ACC112 (cell line): ENCODE measurements around the gene DNMT1.

Source experiments
- H2AFZ ChIP-seq: fragments of 200-600 bp; sonication (generic); one replicate; pipeline ENCODE4 v1.6.0; 2017; ENCODE audit warnings: antibody characterized with exemption, low read length; ENCODE audit not compliant: unreplicated experiment
- H3K27ac ChIP-seq: fragments of 200-600 bp; sonication (generic); 2 replicates; pipeline ENCODE4 v1.5.1; 2014; ENCODE audit warnings: low read depth, mild to moderate bottlenecking, antibody characterized with exemption, low read length, moderate library complexity
- H3K27me3 ChIP-seq: fragments of 200-600 bp; sonication (generic); 2 replicates; pipeline ENCODE4 v1.6.1; 2014; ENCODE audit warnings: mild to moderate bottlenecking, antibody characterized with exemption, low read length, moderate library complexity, mixed read lengths; ENCODE audit not compliant: insufficient read depth
- H3K36me3 ChIP-seq: fragments of 200-600 bp; sonication (generic); 2 replicates; pipeline ENCODE4 v1.6.1; 2016; ENCODE audit warnings: mild to moderate bottlenecking, antibody characterized with exemption, low read length, moderate library complexity, mixed read lengths; ENCODE audit not compliant: insufficient read depth
- H3K4me1 ChIP-seq: fragments of 200-600 bp; sonication (generic); one replicate; pipeline ENCODE4 v1.6.1; 2016; ENCODE audit warnings: low read length, mixed read lengths; ENCODE audit not compliant: insufficient read depth, unreplicated experiment, control insufficient read depth
- H3K4me3 ChIP-seq: fragments of 200-600 bp; sonication (generic); 2 replicates; pipeline ENCODE4 v1.5.1; 2014; ENCODE audit warnings: mild to moderate bottlenecking, low read depth, low read length
- H3K79me2 ChIP-seq: fragments of 200-600 bp; sonication (generic); one replicate; pipeline ENCODE4 v1.6.0; 2016; ENCODE audit warnings: low read length; ENCODE audit not compliant: control insufficient read depth, unreplicated experiment, insufficient read depth

DNMT1 gene

DNA sequence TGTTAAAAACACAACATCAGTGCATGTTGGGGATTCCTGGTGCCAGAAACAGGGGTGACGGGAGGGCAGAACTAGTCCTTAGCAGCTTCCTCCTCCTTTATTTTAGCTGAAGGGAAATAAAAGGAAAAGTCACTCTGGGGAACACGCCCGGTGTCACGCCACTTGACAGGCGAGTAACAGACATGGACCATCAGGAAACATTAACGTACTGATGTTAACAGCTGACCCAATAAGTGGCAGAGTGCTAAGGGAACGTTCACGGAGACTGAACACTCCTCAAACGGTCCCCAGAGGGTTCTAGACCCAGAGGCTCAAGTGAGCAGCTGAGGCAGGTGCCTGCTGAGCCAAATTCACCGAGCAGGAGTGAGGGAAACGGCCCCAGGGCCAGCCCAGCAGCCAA lies 61.2 kb downstream of the DNMT1 start:
- no peaks in the 10 kb centered on the region; the same call in 1 of the 2 replicates for H3K36me3 ChIP-seq
- H3K4me1 ChIP-seq, result peaks cover 12% of the 10 kb centered on the region
- H3K27me3 ChIP-seq, result no peaks in the 10 kb centered on the region
- H3K79me2 ChIP-seq, result no peaks in the 10 kb centered on the region
- no peak overlapping the region for H3K4me3 ChIP-seq
- no peak overlapping the region for H3K27ac ChIP-seq
- no peak overlapping the region for H2AFZ ChIP-seq

GRCh38 chr19:10132905-10133304 lies 61.8 kb downstream of the DNMT1 start:
- no peak overlapping the region for H3K27ac ChIP-seq
- no peak overlapping the region for H3K4me3 ChIP-seq
- no peaks in the 10 kb centered on the region for H3K27me3 ChIP-seq
- no peaks in the 10 kb centered on the region for H3K79me2 ChIP-seq
- H3K36me3 ChIP-seq, result no peaks in the 10 kb centered on the region; the same call in 1 of the 2 replicates
- H3K4me1 ChIP-seq, result peaks cover 12% of the 10 kb centered on the region
- no peak overlapping the region for H2AFZ ChIP-seq

- peaks cover 11% of the 10 kb centered on the region for H3K4me1 ChIP-seq
These were observed 68.5 kb downstream of the DNMT1 start for GRCh38 chr19:10126213-10126639.

DNA sequence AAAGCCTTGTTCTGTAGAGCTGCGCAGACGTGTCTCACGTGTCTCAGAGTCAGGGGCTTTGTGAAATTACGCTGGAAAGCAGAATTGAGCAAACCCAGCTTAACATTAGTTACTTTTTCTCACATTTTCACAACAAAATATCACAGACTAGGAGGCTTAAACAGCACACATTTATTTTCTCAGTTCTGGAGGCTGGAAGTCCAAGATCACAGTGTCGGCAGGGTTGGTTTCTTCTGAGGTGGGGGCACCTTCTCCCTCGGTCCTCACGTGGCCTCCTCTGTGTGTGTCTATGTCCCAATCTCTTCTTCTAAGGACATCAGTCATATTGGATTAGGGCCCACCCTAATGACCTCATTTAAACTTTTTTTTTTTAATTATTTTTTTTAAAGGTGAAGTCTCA lies 70.3 kb downstream of the DNMT1 start:
- H2AFZ ChIP-seq, result no peak overlapping the region
- H3K4me1 ChIP-seq, result peaks cover 11% of the 10 kb centered on the region
- no peaks in the 10 kb centered on the region for H3K27me3 ChIP-seq
- H3K4me3 ChIP-seq, result no peak overlapping the region
- no peaks in the 10 kb centered on the region for H3K36me3 ChIP-seq
- H3K27ac ChIP-seq, result no peak overlapping the region
- H3K79me2 ChIP-seq, result peaks cover 2% of the 10 kb centered on the region

More at GRCh38 chr19:10126213-10126639, 68.5 kb downstream of the DNMT1 start:
- H3K27me3 ChIP-seq, result no peaks in the 10 kb centered on the region
- H3K27ac ChIP-seq, result no peak overlapping the region
- H3K36me3 ChIP-seq, result no peaks in the 10 kb centered on the region
- H3K79me2 ChIP-seq, result no peaks in the 10 kb centered on the region
- H3K4me3 ChIP-seq, result no peak overlapping the region
- H2AFZ ChIP-seq, result no peak overlapping the region

DNA sequence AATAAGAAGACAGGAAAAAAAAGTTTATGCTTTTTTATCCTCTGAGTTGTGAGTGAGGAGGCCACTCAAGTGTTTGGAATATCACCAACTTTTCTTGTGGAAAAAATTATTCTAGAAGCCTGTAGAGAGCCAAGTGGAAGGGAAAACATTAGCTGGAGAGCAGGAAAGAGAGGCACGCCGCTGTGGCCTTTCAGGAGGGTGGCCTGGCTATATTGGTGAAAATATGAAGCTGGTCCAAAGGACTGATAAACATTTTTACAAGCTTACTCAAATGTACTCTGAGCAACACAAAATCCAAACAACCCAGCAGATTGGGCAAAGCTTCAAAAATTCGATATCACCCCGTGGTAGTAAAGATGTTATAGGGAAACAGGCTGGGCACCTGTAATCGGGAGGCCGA lies 72.7 kb downstream of the DNMT1 start:
- Histone ChIP-seq H3K27me3 (no peaks in the 10 kb centered on the region), H2AFZ (no peak overlapping the region), H3K4me3 (no peak overlapping the region), H3K27ac (peak overlapping the region; percentile 85), H3K4me1 (peaks cover 14% of the 10 kb centered on the region), H3K36me3 (no peaks in the 10 kb centered on the region), H3K79me2 (peaks cover 13% of the 10 kb centered on the region)

DNA sequence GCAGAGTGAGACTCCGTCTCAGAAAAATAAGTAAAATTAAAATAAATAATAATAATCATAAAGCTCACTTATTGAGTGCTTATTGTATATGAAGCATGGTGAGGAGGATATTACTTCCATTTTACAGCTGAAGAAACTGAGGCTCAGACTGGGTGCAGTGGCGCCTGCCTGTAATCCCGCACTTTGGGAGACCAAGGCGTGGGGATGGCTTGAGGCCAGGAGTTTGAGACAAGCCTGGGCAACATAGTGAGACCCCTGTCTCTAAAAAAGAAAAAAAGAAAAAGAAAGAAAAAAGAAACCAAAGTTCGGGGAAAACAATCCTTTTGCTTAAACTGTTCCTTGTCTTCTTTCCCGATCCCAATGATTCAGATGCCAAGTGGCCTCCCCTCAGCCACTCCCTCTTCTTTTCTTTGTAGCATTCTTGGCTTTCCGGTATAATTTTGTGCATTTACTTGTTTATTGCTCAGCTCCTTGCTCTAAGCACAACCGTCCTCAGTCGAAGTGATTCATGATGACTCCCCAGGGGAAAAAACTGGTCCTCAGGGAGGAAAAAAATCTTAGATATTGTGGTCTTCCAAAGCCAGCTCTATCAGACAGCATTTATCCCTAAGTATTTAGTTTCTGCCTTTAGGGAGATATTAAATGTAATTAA lies 74.1 kb downstream of the DNMT1 start:
- Histone ChIP-seq H3K27me3 (no peaks in the 10 kb centered on the region), H3K79me2 (peaks cover 13% of the 10 kb centered on the region), H3K4me3 (peak overlapping the region; percentile 55), H3K36me3 (no peaks in the 10 kb centered on the region), H2AFZ (no peak overlapping the region), H3K27ac (peak overlapping the region; percentile 85), H3K4me1 (peaks cover 14% of the 10 kb centered on the region)

DNA sequence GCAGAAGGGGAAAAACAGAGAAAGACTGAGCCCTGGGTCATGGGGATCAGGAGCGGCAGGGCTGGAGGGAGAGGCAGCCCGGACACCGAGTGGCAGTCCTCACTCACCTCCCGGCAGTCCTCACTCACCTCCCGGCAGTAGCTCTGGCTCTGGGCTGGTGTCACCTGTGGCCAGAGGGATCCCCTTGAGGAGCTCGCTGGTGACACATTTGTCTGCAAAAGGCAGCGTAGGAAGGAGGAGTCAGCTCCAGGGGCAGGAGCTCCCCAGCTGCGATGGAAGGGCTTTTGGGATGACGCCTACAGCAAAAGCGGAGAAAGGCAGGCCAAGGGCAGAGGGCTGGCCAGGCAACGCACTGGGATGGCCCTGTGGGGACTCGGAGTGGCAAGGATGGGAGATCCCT lies 75.8 kb downstream of the DNMT1 start:
- H3K36me3 ChIP-seq, result no peaks in the 10 kb centered on the region
- peaks cover 13% of the 10 kb centered on the region for H3K79me2 ChIP-seq
- H3K4me1 ChIP-seq, result peaks cover 14% of the 10 kb centered on the region
- H3K4me3 ChIP-seq, result peak overlapping the region; percentile 98
- H2AFZ ChIP-seq, result no peak overlapping the region
- no peaks in the 10 kb centered on the region for H3K27me3 ChIP-seq
- peak overlapping the region; percentile 73 for H3K27ac ChIP-seq

GRCh38 chr19:10116866-10117616 lies 77.7 kb downstream of the DNMT1 start:
- Histone ChIP-seq H2AFZ (no peak overlapping the region), H3K4me3 (no peak overlapping the region; the same call in 1 of the 2 replicates), H3K36me3 (no peaks in the 10 kb centered on the region), H3K4me1 (peaks cover 23% of the 10 kb centered on the region), H3K79me2 (peaks cover 13% of the 10 kb centered on the region), H3K27ac (no peak overlapping the region), H3K27me3 (no peaks in the 10 kb centered on the region)

DNA sequence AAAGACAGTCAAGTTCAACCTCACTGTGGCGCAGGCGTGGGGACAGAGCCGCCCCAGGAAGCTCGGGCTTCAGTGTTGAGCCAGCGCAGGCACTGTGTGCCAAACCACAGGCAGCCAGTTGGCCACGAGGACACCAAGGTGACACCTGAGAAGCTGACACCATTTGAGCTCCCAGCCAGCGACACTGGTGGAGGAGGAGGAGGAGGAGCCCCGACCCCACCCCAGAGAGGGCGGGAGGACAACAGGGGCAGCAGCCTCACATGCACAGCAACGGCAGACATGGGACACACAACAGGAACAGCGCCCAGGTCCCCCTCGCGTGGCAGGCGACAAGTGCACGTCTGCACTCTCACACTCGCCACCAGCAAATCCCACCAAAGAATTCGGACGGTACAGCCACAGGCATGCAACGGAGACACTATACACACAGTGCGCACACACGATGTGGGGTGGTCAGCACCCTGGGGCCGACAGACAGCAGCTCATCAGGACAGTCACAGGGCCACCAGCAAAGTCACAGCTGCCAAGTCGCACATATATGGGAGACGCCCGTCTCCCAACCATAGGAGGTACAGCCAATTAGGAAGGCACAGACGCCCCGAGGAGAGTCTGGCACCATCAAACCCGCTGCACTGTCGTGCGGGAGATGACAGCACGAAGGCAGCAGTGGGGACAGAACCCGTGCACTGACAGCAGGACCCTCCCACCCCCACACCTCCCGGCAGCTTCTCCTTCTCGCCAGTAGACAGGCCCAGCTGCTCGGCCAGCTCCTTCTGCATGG lies 78.5 kb downstream of the DNMT1 start:
- Histone ChIP-seq H2AFZ (no peak overlapping the region), H3K79me2 (peaks cover 13% of the 10 kb centered on the region), H3K27me3 (no peaks in the 10 kb centered on the region), H3K4me1 (peaks cover 17% of the 10 kb centered on the region), H3K27ac (no peak overlapping the region), H3K4me3 (no peak overlapping the region), H3K36me3 (0 out of 2 replicates have a peak, but pooled peaks cover under 1% of the 10 kb centered on the region)

- Histone ChIP-seq H3K36me3 (peaks cover 3% of the 10 kb centered on the region; the same call in 1 of the 2 replicates), H3K4me1 (peaks cover 15% of the 10 kb centered on the region)
These were observed 79.2 kb downstream of the DNMT1 start for GRCh38 chr19:10115392-10116084.

More at GRCh38 chr19:10115392-10116084, 79.2 kb downstream of the DNMT1 start:
- peaks cover 13% of the 10 kb centered on the region for H3K79me2 ChIP-seq
- no peak overlapping the region for H3K27ac ChIP-seq
- H2AFZ ChIP-seq, result no peak overlapping the region
- no peaks in the 10 kb centered on the region for H3K27me3 ChIP-seq
- H3K4me3 ChIP-seq, result no peak overlapping the region
